ENCODE data around the gene AGA.

GRCh38 chr4:177484613-177485021 is 42.4 kb upstream of the AGA start:
- TF ChIP-seq CTCF (IDR thresholded peaks at IDR 0.05 in 2 of 3, conservative IDR thresholded peaks at IDR 0.05 in 1 of 3; ENCODE audit: borderline replicate concordance in 1 of 3, insufficient read depth in 1 of 3, low read depth in 2 of 3, low read length in 2 of 3) (no peak), EZH2 (IDR thresholded peaks at IDR 0.05) (no peak), POLR2AphosphoS5 (IDR thresholded peaks at IDR 0.05; ENCODE audit: low read depth, low read length) (no peak), EZH2phosphoT487 (IDR thresholded peaks at IDR 0.05; ENCODE audit: borderline replicate concordance) (no peak), YY1 (IDR thresholded peaks at IDR 0.05; ENCODE audit: extremely low read depth, insufficient replicate concordance, low read depth, low read length) (no peak), POLR2A (IDR thresholded peaks at IDR 0.05; ENCODE audit: borderline replicate concordance, extremely low read depth, insufficient read depth, insufficient read length) (no peak), EGR1 (IDR thresholded peaks at IDR 0.05; ENCODE audit: low read depth) (no peak), SIN3A (IDR thresholded peaks at IDR 0.05; ENCODE audit: low read depth) (no peak), TCF7L2 (IDR thresholded peaks at IDR 0.05; ENCODE audit: borderline replicate concordance, extremely low read depth, insufficient read depth, insufficient read length) (no peak), REST (IDR thresholded peaks at IDR 0.05; ENCODE audit: low read depth) (no peak)
